AG04449 (cell line): ENCODE results near the gene PLCL1.

Source experiments
- CTCF ChIA-PET: fragments of 350-600 bp; formaldehyde crosslinking; extraction: SDS; loops from one replicate; lab custom pipeline; 2021; ENCODE audit warnings: antibody characterized with exemption; lab: Yijun Ruan, JAX
- POLR2A ChIA-PET: fragments of 400-600, 350-600 bp; formaldehyde crosslinking; extraction: SDS; loops from one replicate; lab custom pipeline; 2020; ENCODE audit warnings: antibody characterized with exemption, inconsistent platforms; lab: Yijun Ruan, JAX
- DNase-seq: peaks from one replicate; pipeline ENCODE4 v3.0.0-alpha.2; 2010; ENCODE audit warnings: low read depth, low spot score
- H3K4me3 ChIP-seq: 2 replicates; pipeline ENCODE4 v1.5.1; 2011; ENCODE audit warnings: low read depth, mild to moderate bottlenecking, control low read depth, low read length
- CTCF ChIP-seq: IDR thresholded peaks from one replicate; pipeline ENCODE4 v1.5.1; 2011; ENCODE audit warnings: mild to moderate bottlenecking, moderate library complexity, low read length, control low read depth, inconsistent platforms; ENCODE audit not compliant: insufficient read depth; ENCODE audit errors: missing control alignments

PLCL1 gene

GRCh38 chr2:198134293-198134955 is 330.0 kb downstream of the PLCL1 start:
- ChIA-PET CTCF (interaction anchor here (1.1 kb wide), 1 partner anchor 161 kb away, joined by 3 read pairs; no protein-coding TSS in a partner anchor), POLR2A (no interaction called here)
- DNase-seq, result no peak
- no peak overlapping the region for H3K4me3 ChIP-seq
- no peak for TF ChIP-seq CTCF

- ChIA-PET CTCF (interaction anchor here (0.8 kb wide), 1 partner anchor 8 kb away, joined by 3 read pairs; no protein-coding TSS in a partner anchor), POLR2A (interaction anchor here (0.6 kb wide), 1 partner anchor 81 kb away, joined by 3 read pairs; no protein-coding TSS in a partner anchor)
- TF ChIP-seq CTCF, result no peak
- DNase-seq, result no peak
- H3K4me3 ChIP-seq, result no peak overlapping the region
Measured at GRCh38 chr2:198135481-198135934, 331.1 kb downstream of the PLCL1 start.

GRCh38 chr2:198136142-198136541 is 331.7 kb downstream of the PLCL1 start:
- no peak overlapping the region for H3K4me3 ChIP-seq
- TF ChIP-seq CTCF, result no peak
- ChIA-PET CTCF (interaction anchor here (1.4 kb wide), 1 partner anchor 8 kb away, joined by 7 read pairs; no protein-coding TSS in a partner anchor), POLR2A (interaction anchor here (0.6 kb wide), 1 partner anchor 80 kb away, joined by 3 read pairs; no protein-coding TSS in a partner anchor)
- no peak for DNase-seq

GRCh38 chr2:198137733-198138132 is 333.3 kb downstream of the PLCL1 start:
- no peak overlapping the region for H3K4me3 ChIP-seq
- POLR2A ChIA-PET, result no interaction called here
- no peak for DNase-seq
- CTCF ChIA-PET, result no interaction called here
- TF ChIP-seq CTCF, result no peak

GRCh38 chr2:198141726-198142125 is 337.3 kb downstream of the PLCL1 start:
- ChIA-PET POLR2A (no interaction called here), CTCF (no interaction called here)
- H3K4me3 ChIP-seq, result no peak overlapping the region
- no peak for TF ChIP-seq CTCF
- no peak for DNase-seq

GRCh38 chr2:198143156-198143555 is 338.8 kb downstream of the PLCL1 start:
- no peak for TF ChIP-seq CTCF
- ChIA-PET POLR2A (no interaction called here), CTCF (no interaction called here)

More at GRCh38 chr2:198143156-198143555, 338.8 kb downstream of the PLCL1 start:
- no peak overlapping the region for H3K4me3 ChIP-seq
- no peak for DNase-seq
